SK-N-MC (cell line): ENCODE data around the gene IAH1.

ENCODE experiments used
- EZH2 ChIP-seq: fragments of 200-600 bp; sonication (generic); IDR thresholded peaks from one replicate; pipeline ENCODE4 v1.6.1; 2017; ENCODE audit warnings: antibody characterized with exemption
- FOXP2 ChIP-seq: optimal IDR thresholded peaks from 2 replicates; pipeline ENCODE3; 2011; ENCODE audit warnings: mild to moderate bottlenecking, moderate library complexity; ENCODE audit not compliant: insufficient read depth; ENCODE audit errors: extremely low read length, control extremely low read depth
- POLR2AphosphoS5 ChIP-seq: IDR thresholded peaks from 2 replicates; pipeline ENCODE4 v1.6.1; 2012; ENCODE audit warnings: mild to moderate bottlenecking, low read depth, low read length, borderline replicate concordance

GRCh38 chr2:9440058-9440727 is 34.2 kb upstream of the IAH1 start:
- TF ChIP-seq POLR2AphosphoS5 (no peak), EZH2 (no peak), FOXP2 (no peak)
